ENCODE results near the gene CCDC88B.
A peak's percentile ranks its signal among the peaks of the same experiment; 100 is the strongest.

GRCh38 chr11:64317325-64317960 is 22.6 kb upstream of the CCDC88B start, which contains the start of gene TRMT112:
- TF ChIP-seq EP300 (IDR thresholded peaks at IDR 0.05; ENCODE audit: borderline replicate concordance in 1 of 2, control insufficient read depth in 1 of 2, low read depth in 2 of 2, low read length in 2 of 2) (no peak; a peak in 1 of 4 replicates), PAX8 (IDR thresholded peaks at IDR 0.05) (no peak), RFX5 (IDR thresholded peaks at IDR 0.05; ENCODE audit: low read depth, low read length) (no peak), SMC3 (IDR thresholded peaks at IDR 0.05; ENCODE audit: borderline replicate concordance, low read length) (no peak), SKIL (IDR thresholded peaks at IDR 0.05; ENCODE audit: low read depth, poor library complexity, severe bottlenecking) (peak; percentile 92), POLR2AphosphoS5 (IDR thresholded peaks at IDR 0.05; ENCODE audit: low read length) (peak; percentile 97), DPF2 (IDR thresholded peaks at IDR 0.05) (peak; percentile 27; the same call in 1 of the 2 replicates), EZH2 (IDR thresholded peaks at IDR 0.05; ENCODE audit: borderline replicate concordance, control insufficient read depth, low read depth, low read length) (no peak), NBN (IDR thresholded peaks at IDR 0.05) (0 out of 2 replicates have a peak, but pooled peaks have one; percentile 27)
- TF ChIP-seq, protein P1, sequence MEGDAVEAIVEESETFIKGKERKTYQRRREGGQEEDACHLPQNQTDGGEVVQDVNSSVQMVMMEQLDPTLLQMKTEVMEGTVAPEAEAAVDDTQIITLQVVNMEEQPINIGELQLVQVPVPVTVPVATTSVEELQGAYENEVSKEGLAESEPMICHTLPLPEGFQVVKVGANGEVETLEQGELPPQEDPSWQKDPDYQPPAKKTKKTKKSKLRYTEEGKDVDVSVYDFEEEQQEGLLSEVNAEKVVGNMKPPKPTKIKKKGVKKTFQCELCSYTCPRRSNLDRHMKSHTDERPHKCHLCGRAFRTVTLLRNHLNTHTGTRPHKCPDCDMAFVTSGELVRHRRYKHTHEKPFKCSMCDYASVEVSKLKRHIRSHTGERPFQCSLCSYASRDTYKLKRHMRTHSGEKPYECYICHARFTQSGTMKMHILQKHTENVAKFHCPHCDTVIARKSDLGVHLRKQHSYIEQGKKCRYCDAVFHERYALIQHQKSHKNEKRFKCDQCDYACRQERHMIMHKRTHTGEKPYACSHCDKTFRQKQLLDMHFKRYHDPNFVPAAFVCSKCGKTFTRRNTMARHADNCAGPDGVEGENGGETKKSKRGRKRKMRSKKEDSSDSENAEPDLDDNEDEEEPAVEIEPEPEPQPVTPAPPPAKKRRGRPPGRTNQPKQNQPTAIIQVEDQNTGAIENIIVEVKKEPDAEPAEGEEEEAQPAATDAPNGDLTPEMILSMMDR (IDR thresholded peaks at IDR 0.05 in 2 of 3, conservative IDR thresholded peaks at IDR 0.05 in 1 of 3; ENCODE audit: control insufficient read depth in 2 of 3, extremely low read depth in 1 of 3, insufficient read depth in 1 of 3, low read depth in 3 of 3, low read length in 3 of 3), result no peak
- TF ChIP-seq, protein P2, sequence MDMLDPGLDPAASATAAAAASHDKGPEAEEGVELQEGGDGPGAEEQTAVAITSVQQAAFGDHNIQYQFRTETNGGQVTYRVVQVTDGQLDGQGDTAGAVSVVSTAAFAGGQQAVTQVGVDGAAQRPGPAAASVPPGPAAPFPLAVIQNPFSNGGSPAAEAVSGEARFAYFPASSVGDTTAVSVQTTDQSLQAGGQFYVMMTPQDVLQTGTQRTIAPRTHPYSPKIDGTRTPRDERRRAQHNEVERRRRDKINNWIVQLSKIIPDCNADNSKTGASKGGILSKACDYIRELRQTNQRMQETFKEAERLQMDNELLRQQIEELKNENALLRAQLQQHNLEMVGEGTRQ (IDR thresholded peaks at IDR 0.05; ENCODE audit: borderline replicate concordance, low read depth, low read length), result peak; percentile 73
